ENCODE results near the gene PSME4.

DNA sequence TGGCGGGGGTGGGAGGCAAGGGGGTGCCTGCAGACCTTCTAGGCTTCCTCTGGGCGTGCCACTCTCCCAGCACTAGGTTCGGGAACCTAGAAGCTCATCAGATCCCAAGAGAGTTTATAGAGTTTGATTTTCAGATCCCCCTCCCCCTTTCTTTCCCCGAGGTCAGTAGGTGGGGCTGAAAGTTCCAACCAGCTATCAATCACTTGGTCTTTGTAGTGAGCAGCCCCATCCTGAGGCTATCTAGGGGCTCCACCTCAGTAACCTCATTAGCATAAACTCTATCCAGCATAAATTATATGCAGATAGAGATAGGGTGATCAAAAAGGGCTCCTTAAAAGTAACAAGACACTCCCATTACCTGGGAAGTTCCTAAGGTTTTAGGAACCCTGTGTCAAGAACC, 151.2 kb downstream of the PSME4 start:
- TF ChIP-seq, protein P1, sequence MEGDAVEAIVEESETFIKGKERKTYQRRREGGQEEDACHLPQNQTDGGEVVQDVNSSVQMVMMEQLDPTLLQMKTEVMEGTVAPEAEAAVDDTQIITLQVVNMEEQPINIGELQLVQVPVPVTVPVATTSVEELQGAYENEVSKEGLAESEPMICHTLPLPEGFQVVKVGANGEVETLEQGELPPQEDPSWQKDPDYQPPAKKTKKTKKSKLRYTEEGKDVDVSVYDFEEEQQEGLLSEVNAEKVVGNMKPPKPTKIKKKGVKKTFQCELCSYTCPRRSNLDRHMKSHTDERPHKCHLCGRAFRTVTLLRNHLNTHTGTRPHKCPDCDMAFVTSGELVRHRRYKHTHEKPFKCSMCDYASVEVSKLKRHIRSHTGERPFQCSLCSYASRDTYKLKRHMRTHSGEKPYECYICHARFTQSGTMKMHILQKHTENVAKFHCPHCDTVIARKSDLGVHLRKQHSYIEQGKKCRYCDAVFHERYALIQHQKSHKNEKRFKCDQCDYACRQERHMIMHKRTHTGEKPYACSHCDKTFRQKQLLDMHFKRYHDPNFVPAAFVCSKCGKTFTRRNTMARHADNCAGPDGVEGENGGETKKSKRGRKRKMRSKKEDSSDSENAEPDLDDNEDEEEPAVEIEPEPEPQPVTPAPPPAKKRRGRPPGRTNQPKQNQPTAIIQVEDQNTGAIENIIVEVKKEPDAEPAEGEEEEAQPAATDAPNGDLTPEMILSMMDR (IDR thresholded peaks at IDR 0.05): no peak
- TF ChIP-seq EZH2 (IDR thresholded peaks at IDR 0.05; ENCODE audit: borderline replicate concordance, insufficient read depth, low read depth, low read length, poor library complexity, severe bottlenecking): no peak
